ENCODE measurements around the gene FAM83G.

GRCh38 chr17:18981642-18982424 is 22.7 kb downstream of the FAM83G start:
- TF ChIP-seq CTCF (conservative IDR thresholded peaks at IDR 0.05; ENCODE audit: low read length) (no peak), EZH2phosphoT487 (IDR thresholded peaks at IDR 0.05; ENCODE audit: borderline replicate concordance) (no peak)

Data from Loucy (cell line).